ENCODE results near the gene CYP27C1.

- TF ChIP-seq CTCF (conservative IDR thresholded peaks at IDR 0.05; ENCODE audit: low read length) (no peak), EZH2phosphoT487 (IDR thresholded peaks at IDR 0.05; ENCODE audit: borderline replicate concordance) (no peak)
These were observed 85.0 kb downstream of the CYP27C1 start for GRCh38 chr2:127134833-127135830.
